IMR-90 (cell line): Measurements from ENCODE around the gene MSI2. TPM values are rescaled to one million over a fixed set of nuclear protein-coding genes. Genes with fewer than 3 reads are reported as not detected.

ENCODE experiments used
- ATAC-seq: fragments of 200-7000 bp; cut with Tn5 transposase; 2 replicates; pipeline ENCODE4 v1.9.1; 2020; ENCODE audit warnings: low read depth, mild to moderate bottlenecking, moderate library complexity
- BruUV-seq: library from RNA; stranded (reverse); fragments of 400-500 nt; replicated peaks from 2 replicates; lab custom pipeline; 2021; lab: Mats Ljungman, UMichigan
- CTCF ChIA-PET: fragments of 300-600 bp; formaldehyde crosslinking; extraction: SDS; loops from one replicate; lab custom pipeline; 2021; ENCODE audit warnings: antibody characterized with exemption; lab: Yijun Ruan, JAX
- POLR2A ChIA-PET: fragments of 300-600 bp; sonication (Branson Sonifier 250); formaldehyde crosslinking; loops from one replicate; lab custom pipeline; 2022; ENCODE audit warnings: antibody characterized with exemption; ENCODE audit not compliant: unreplicated experiment; lab: Charles Lee
- DNase-seq: peaks from one replicate; pipeline ENCODE4 v3.0.0; 2013
- H2AFZ ChIP-seq: replicated peaks from 2 replicates; pipeline ENCODE3; 2013; ENCODE audit warnings: low read length, mild to moderate bottlenecking; ENCODE audit not compliant: poor library complexity
- H2AK5ac ChIP-seq: 2 replicates; pipeline ENCODE4 v1.6.1; 2013; ENCODE audit warnings: low read depth, low read length, inconsistent platforms
- H2AK9ac ChIP-seq: replicated peaks from 2 replicates; pipeline ENCODE3; 2013; ENCODE audit warnings: mild to moderate bottlenecking, low read depth, low read length, moderate library complexity; ENCODE audit not compliant: poor library complexity
- H2BK120ac ChIP-seq: 2 replicates; pipeline ENCODE4 v1.6.1; 2013; ENCODE audit warnings: low read depth, low read length, inconsistent platforms
- H2BK15ac ChIP-seq: 3 replicates; pipeline ENCODE4 v1.6.1; 2013; ENCODE audit warnings: low read depth, low read length, inconsistent platforms
- H2BK20ac ChIP-seq: 2 replicates; pipeline ENCODE4 v1.6.1; 2013; ENCODE audit warnings: low read depth, mild to moderate bottlenecking, inconsistent platforms, low read length, moderate library complexity
- H2BK5ac ChIP-seq: 2 replicates; pipeline ENCODE4 v1.6.1; 2013; ENCODE audit warnings: mild to moderate bottlenecking, low read depth, low read length, inconsistent platforms; ENCODE audit not compliant: poor library complexity, severe bottlenecking
- H3K14ac ChIP-seq: replicated peaks from 2 replicates; pipeline ENCODE4 v1.6.1; 2013; ENCODE audit warnings: low read depth, low read length, inconsistent platforms
- H3K18ac ChIP-seq: 2 replicates; pipeline ENCODE4 v1.6.1; 2013; ENCODE audit warnings: low read depth, low read length, control low read depth
- H3K23ac ChIP-seq: 2 replicates; pipeline ENCODE4 v1.6.1; 2013; ENCODE audit warnings: low read depth, low read length, inconsistent platforms
- H3K27ac ChIP-seq: 2 replicates; pipeline ENCODE4 v1.5.1; 2013; ENCODE audit warnings: mild to moderate bottlenecking, control low read depth, low read length; ENCODE audit not compliant: insufficient read depth
- H3K27me3 ChIP-seq: 2 replicates; pipeline ENCODE4 v1.6.1; 2013; ENCODE audit warnings: low read length; ENCODE audit not compliant: control insufficient read depth, insufficient read depth
- H3K36me3 ChIP-seq: 2 replicates; pipeline ENCODE4 v1.6.1; 2013; ENCODE audit warnings: low read length, mixed read lengths; ENCODE audit not compliant: control insufficient read depth, insufficient read depth
- H3K4ac ChIP-seq: 2 replicates; pipeline ENCODE4 v1.6.1; 2013; ENCODE audit warnings: low read depth, low read length, inconsistent platforms
- H3K4me1 ChIP-seq: 2 replicates; pipeline ENCODE4 v1.6.1; 2013; ENCODE audit warnings: low read length, mixed read lengths; ENCODE audit not compliant: control insufficient read depth, insufficient read depth
- H3K4me2 ChIP-seq: 2 replicates; pipeline ENCODE4 v1.6.1; 2013; ENCODE audit warnings: low read depth, mild to moderate bottlenecking, control low read depth, low read length, moderate library complexity
- H3K4me3 ChIP-seq: 2 replicates; pipeline ENCODE4 v1.5.1; 2013; ENCODE audit warnings: low read depth, mild to moderate bottlenecking, control low read depth, low read length, moderate library complexity; ENCODE audit not compliant: insufficient read depth
- H3K56ac ChIP-seq: 2 replicates; pipeline ENCODE4 v1.6.1; 2013; ENCODE audit warnings: low read length, inconsistent platforms; ENCODE audit not compliant: insufficient read depth; ENCODE audit errors: extremely low read depth
- H3K79me1 ChIP-seq, 2 experiments: 2 replicates each; pipeline ENCODE4 v1.6.1; 2013; ENCODE audit warnings: low read length in 2 of 2, inconsistent platforms in 1 of 2, low read depth in 1 of 2
- H3K9ac ChIP-seq: 2 replicates; pipeline ENCODE4 v1.6.1; 2013; ENCODE audit warnings: low read depth, low read length, control low read depth
- H3K9me1 ChIP-seq: 2 replicates; pipeline ENCODE4 v1.6.1; 2013; ENCODE audit warnings: low read length, inconsistent platforms; ENCODE audit not compliant: insufficient read depth
- H3K9me3 ChIP-seq: 2 replicates; pipeline ENCODE4 v1.6.1; 2013; ENCODE audit warnings: low read length; ENCODE audit not compliant: control insufficient read depth, insufficient read depth
- H4K20me1 ChIP-seq: 2 replicates; pipeline ENCODE4 v1.6.1; 2013; ENCODE audit warnings: low read length, inconsistent platforms; ENCODE audit not compliant: insufficient read depth
- H4K5ac ChIP-seq: 2 replicates; pipeline ENCODE4 v1.6.1; 2013; ENCODE audit warnings: mild to moderate bottlenecking, low read depth, low read length, control low read depth
- H4K8ac ChIP-seq, 2 experiments: 2 replicates each; pipeline ENCODE4 v1.6.1; 2013; ENCODE audit warnings: low read depth in 2 of 2, low read length in 2 of 2, control low read depth in 1 of 2, inconsistent platforms in 1 of 2
- H4K91ac ChIP-seq: 2 replicates; pipeline ENCODE4 v1.6.1; 2013; ENCODE audit warnings: low read depth, low read length, inconsistent platforms; ENCODE audit not compliant: insufficient read depth
- CTCF ChIP-seq: conservative IDR thresholded peaks from 2 replicates; pipeline ENCODE4 v1.5.1; 2012; ENCODE audit warnings: mild to moderate bottlenecking, low read depth, low read length, improper control_type of control experiment
- FOS ChIP-seq: fragments of 150-350 bp; IDR thresholded peaks from 2 replicates; pipeline ENCODE4 v1.6.1; 2016; ENCODE audit warnings: low read depth, low read length
- MAZ ChIP-seq: IDR thresholded peaks from 2 replicates; pipeline ENCODE4 v1.6.1; 2012; ENCODE audit warnings: low read depth, mild to moderate bottlenecking, low read length, improper control_type of control experiment, moderate library complexity, borderline replicate concordance
- NFE2L2 ChIP-seq: fragments of 150-350 bp; IDR thresholded peaks from 2 replicates; pipeline ENCODE4 v1.6.1; 2016; ENCODE audit warnings: low read depth, mild to moderate bottlenecking, low read length
- RAD21 ChIP-seq: IDR thresholded peaks from 2 replicates; pipeline ENCODE4 v1.6.1; 2012; ENCODE audit warnings: low read length, improper control_type of control experiment
- SMC3 ChIP-seq: fragments of 150-350 bp; IDR thresholded peaks from 2 replicates; pipeline ENCODE4 v1.6.1; 2016; ENCODE audit warnings: low read depth, mild to moderate bottlenecking, antibody characterized with exemption, low read length, moderate library complexity
- USF2 ChIP-seq: fragments of 150-350 bp; IDR thresholded peaks from 2 replicates; pipeline ENCODE4 v1.6.1; 2017; ENCODE audit warnings: mild to moderate bottlenecking, antibody characterized with exemption, low read length, low read depth
- WGBS, 2 experiments: methylation state at CpG; one replicate each; pipeline versions ENCODE4 v1.1.5 to v1.1.7; 2013; ENCODE audit warnings: missing lambda C conversion rate in 2 of 2; ENCODE audit not compliant: insufficient read length in 1 of 2; ENCODE audit errors: extremely low coverage in 2 of 2; 5-methylcytosine and 5-hydroxymethylcytosine counted together
- dilution Hi-C: fragments of 300-500 bp; cut with HindIII; formaldehyde crosslinking; loops from one replicate; pipeline ENCODE4 v1.14.3; 2018; ENCODE audit warnings: low sequenced_read_pairs; ENCODE audit not compliant: unreplicated experiment
- in situ Hi-C: fragments of 300-500 bp; cut with MboI; formaldehyde crosslinking; loops from 3 replicates; pipeline ENCODE4 v1.14.3; 2019; ENCODE audit warnings: low sequenced_read_pairs, inconsistent platforms, mixed read lengths
- intact Hi-C: fragments of 100-400 bp; cut with micrococcal nuclease; formaldehyde crosslinking; loops from 2 replicates; pipeline ENCODE4 v1.10.0; 2022
- polyA plus RNA-seq, 3 experiments: library from polyadenylated mRNA; depleted of rRNA; stranded (reverse); fragments of >200 nt; gene quantifications; 2 replicates each; pipeline ENCODE4 v1.2.3, GENCODE V29; 2012; ENCODE audit warnings: low replicate concordance in 1 of 3
- total RNA-seq: library from RNA; depleted of rRNA; stranded (reverse); fragments of >200 nt; gene quantifications from 2 replicates; pipeline ENCODE4 v1.2.3, GENCODE V29; 2012

MSI2 gene
- total and polyA plus RNA-seq, 2 of the 4 experiments (the other 2 are of a cell fraction): 13.0 to 16.0 TPM

- no peak overlapping the region for H2AFZ ChIP-seq
- in situ Hi-C loops (no loop called here), intact Hi-C loops (no loop called here), dilution Hi-C loops (no loop called here)
- peaks cover 3% of the 10 kb centered on the region for H3K9me1 ChIP-seq
- no peak for DNase-seq
- peaks cover 5% of the 10 kb centered on the region; the same call in 1 of the 2 replicates for H3K36me3 ChIP-seq
- 92% methylated on average over 2 of the region's 6 CpGs; no CpG with 5 or more reads in 1 of the 2 experiments for WGBS, 2 experiments
- H2BK120ac ChIP-seq: no peak overlapping the region
- H3K79me1 ChIP-seq: no peaks in the 10 kb centered on the region
- CTCF ChIA-PET: no interaction called here
- H4K20me1 ChIP-seq: no peaks in the 10 kb centered on the region
- H4K5ac ChIP-seq: no peak overlapping the region
- TF ChIP-seq SMC3 (no peak), CTCF (no peak), MAZ (no peak), FOS (no peak), USF2 (no peak), NFE2L2 (no peak), RAD21 (no peak)
- H2BK20ac ChIP-seq: no peak overlapping the region
- no TSS peak for BruUV-seq
- H3K4me1 ChIP-seq: peaks cover 2% of the 10 kb centered on the region; the same call in 1 of the 2 replicates
- no peak overlapping the region for H3K4ac ChIP-seq
- no peak overlapping the region for H4K91ac ChIP-seq
- H3K4me3 ChIP-seq: no peak overlapping the region
- H3K4me2 ChIP-seq: no peak overlapping the region
- no peak overlapping the region for H2AK5ac ChIP-seq
- no peak overlapping the region for H2BK5ac ChIP-seq
- no peak overlapping the region for H2BK15ac ChIP-seq
- no peak overlapping the region for H3K18ac ChIP-seq
- H2AK9ac ChIP-seq: no peak overlapping the region
- H3K9ac ChIP-seq: no peak overlapping the region
- no peak overlapping the region for H3K23ac ChIP-seq
- H3K27ac ChIP-seq: no peak overlapping the region
- H3K14ac ChIP-seq: no peak overlapping the region
- H3K56ac ChIP-seq: no peak overlapping the region
- no peak for ATAC-seq
- H3K9me3 ChIP-seq: no peaks in the 10 kb centered on the region; the same call in 1 of the 2 replicates
- no peak overlapping the region for H4K8ac ChIP-seq
- POLR2A ChIA-PET: no interaction called here
- H3K27me3 ChIP-seq: no peaks in the 10 kb centered on the region
These were observed 375.5 kb downstream of the MSI2 start for GRCh38 chr17:57631871-57632270.
